Kasumi-1 (cell line): ENCODE measurements around the gene MKRN1.
"Not testable (repeated sequence)": the region's sequence is repeated elsewhere in the genome, so short reads cannot be mapped to it uniquely, and the experiment has no call there.

Experiments used
- DNase-seq, 2 experiments: peaks; one replicate each; lab custom pipeline; 2025; lab: John Stamatoyannopoulos, UW

MKRN1 gene

GRCh38 chr7:140435252-140435895 lies 43.9 kb downstream of the MKRN1 start:
- no peak for DNase-seq

- DNase-seq = no peak
Measured at GRCh38 chr7:140433396-140433795, 45.9 kb downstream of the MKRN1 start.

DNA sequence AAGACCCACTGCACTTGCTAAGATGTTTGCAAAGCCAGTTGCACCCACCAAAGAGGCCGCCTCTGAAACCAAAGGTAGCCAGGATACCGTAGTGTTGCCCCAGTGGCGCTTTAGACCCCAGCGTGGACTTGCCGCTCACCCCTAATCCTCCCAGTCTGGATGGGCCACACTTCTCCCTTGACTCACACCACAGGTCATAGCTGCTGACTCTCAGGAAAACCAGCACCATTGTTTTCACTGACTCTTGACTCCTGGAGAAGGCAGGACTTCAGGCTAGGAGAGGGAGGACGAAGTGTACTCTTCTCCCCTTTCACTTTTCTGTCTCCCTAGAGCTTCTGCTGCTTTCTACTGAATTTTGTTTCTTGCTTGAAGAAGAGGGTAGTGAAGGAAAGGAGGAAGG lies 53.2 kb downstream of the MKRN1 start:
- no peak for DNase-seq

- no peak for DNase-seq
Measured at GRCh38 chr7:140425718-140426117, 53.6 kb downstream of the MKRN1 start.

DNA sequence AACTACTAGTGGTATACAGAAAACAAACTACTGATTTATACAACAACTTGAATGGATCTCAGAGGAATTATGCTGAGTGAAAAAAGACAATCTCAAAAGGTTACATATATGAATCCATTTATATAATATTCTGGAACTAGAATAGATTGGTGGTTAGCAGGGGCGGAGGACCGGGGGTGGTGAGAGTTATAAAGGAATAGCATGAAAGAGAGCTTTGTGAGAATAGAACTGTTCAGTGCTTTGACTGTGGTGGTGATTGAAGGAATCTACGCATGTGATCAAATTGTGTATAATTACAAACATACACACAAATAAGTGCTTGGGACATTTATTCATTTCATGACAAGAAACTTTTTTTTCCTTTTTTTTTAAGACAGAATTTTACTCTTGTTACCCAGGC lies 55.8 kb downstream of the MKRN1 start:
- no peak for DNase-seq

GRCh38 chr7:140421521-140421920 lies 57.8 kb downstream of the MKRN1 start:
- DNase-seq = no peak

- no peak for DNase-seq
Measured at GRCh38 chr7:140418653-140419052, 60.7 kb downstream of the MKRN1 start.

GRCh38 chr7:140418156-140418472 lies 61.2 kb downstream of the MKRN1 start:
- not testable (repeated sequence) for DNase-seq

- DNase-seq = no peak
Measured at GRCh38 chr7:140417456-140418155, 61.7 kb downstream of the MKRN1 start.

- DNase-seq = no peak
Measured at GRCh38 chr7:140416560-140416959, 62.7 kb downstream of the MKRN1 start.

- DNase-seq = not testable (repeated sequence)
Measured at GRCh38 chr7:140415816-140416215, 63.5 kb downstream of the MKRN1 start.

DNA sequence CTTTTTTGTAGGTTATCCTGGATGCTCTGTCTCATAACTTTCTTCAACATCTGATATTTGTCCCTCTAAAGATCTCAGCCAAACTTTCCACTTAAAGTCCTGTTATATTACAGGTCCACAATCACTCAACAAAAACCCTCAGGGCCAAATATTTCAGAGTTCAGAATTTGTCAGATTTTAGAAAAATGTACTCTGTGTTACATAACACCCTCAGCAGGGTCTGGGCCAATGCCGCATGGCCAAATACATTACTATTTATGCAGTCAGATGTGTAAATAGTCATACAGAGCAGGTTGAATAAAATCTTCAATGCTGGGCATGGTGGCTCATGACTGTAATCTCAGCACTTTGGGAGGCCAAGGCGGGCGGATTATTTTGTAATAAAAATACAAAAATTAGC lies 63.9 kb downstream of the MKRN1 start:
- no peak for DNase-seq

DNA sequence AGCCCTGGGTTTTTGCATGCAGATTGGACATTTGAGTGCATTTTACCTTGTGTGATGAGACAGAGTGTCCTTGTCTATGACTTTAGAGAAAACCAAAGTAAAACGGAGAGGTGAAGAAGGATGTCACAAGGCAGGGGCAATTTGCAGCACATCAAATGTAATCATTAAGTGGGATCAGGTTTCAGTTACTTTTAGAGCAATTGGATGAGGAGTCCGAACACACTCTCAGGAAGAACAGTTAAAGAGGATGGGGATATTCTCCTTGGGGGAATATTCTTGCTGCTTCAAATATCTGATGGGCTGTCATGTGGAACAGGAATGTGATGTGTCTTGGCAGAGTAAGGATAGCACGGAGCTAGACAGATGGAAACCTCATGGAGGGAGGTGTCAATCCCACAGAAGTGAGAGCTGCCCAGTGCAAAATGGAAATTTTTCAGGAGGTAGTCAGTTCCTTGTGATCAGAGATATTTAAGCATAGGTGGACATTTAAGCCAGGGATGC lies 74.7 kb downstream of the MKRN1 start:
- no peak for DNase-seq

GRCh38 chr7:140403878-140404564 lies 75.3 kb downstream of the MKRN1 start, which contains the start of gene RAB19:
RAB19 (plus strand) TSS chr7:140404058; CDS start chr7:140407647, 3,589 bp downstream.
- DNase-seq = no peak
